Measurements from ENCODE around the gene LGR6. TPM values are rescaled to one million over a fixed set of nuclear protein-coding genes. Genes with fewer than 3 reads are reported as not detected.

The LGR6 gene
- total and polyA plus RNA-seq, 2 of the 8 experiments (the other 6 are each of a cell fraction or from before 2014, with no cell fraction given) = 0.50 to 1.0 TPM

DNA sequence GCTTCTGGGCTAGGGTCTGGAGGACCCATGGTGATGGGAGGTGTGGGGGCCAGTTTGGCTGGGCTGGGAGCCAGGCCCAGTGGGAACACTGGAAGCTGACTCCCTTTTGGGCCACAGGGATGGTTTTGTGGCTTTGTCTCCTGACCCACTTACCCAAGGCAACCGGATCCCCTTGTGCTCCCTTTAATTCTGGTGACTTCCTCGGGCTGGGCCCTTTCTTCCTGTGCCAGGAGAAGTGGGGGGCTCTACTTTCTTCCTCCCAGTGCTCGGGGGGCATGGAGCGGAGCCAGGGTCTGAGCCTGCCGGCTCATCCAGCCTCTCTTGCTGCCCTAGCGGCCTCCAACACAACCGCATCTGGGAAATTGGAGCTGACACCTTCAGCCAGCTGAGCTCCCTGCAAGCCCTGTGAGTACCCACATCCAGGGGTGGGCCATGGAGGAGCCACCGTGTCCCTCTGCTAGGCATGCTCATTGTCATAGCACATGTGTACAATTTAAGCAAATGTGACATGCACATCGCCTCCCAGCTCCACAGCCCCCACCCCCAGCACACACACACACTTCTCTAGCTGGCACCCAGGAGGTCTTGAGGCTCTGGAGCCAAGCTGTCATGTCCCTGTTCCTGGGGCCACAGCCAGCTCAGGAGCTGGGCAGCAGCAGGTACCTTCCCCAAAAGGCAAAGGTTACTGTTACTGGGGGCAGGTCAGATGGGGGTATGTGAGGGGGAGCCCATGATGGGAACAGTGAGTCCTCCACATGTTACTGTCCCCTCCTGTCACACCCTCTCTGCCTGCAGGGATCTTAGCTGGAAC lies 113.1 kb downstream of the LGR6 start:
- FAIRE-seq (no peak), DNase-seq (ENCODE audit: low read depth in 1 of 2, low spot score in 2 of 2) (no peak)
- no peak overlapping the region for H3K56ac ChIP-seq (replicated peaks; ENCODE audit: insufficient read length, low read depth, low read length)
- no peak overlapping the region for H3K9ac ChIP-seq (replicated peaks in 1 of 4; ENCODE audit: extremely low read depth in 1 of 4, low read depth in 3 of 4, low read length in 3 of 4)
- H2AFZ ChIP-seq (ENCODE audit: low read length) = no peak overlapping the region
- no peaks in the 10 kb centered on the region for H3K79me2 ChIP-seq (ENCODE audit: control insufficient read depth in 1 of 2, insufficient read depth in 2 of 2, low read length in 2 of 2)
- no peak overlapping the region for H3K14ac ChIP-seq (ENCODE audit: insufficient read length)
- no peak overlapping the region for H2BK20ac ChIP-seq (ENCODE audit: low read length)
- no peak overlapping the region for H2AK5ac ChIP-seq (ENCODE audit: low read depth, low read length)
- TF ChIP-seq RFX5 (IDR thresholded peaks at IDR 0.05; ENCODE audit: borderline replicate concordance, low read depth, low read length) = no peak
- no peak for TF ChIP-seq TAF1 (IDR thresholded peaks at IDR 0.05; ENCODE audit: low read depth, low read length)
- H2BK12ac ChIP-seq (ENCODE audit: low read depth, low read length) = no peak overlapping the region
- H3K23ac ChIP-seq (ENCODE audit: insufficient read length) = no peak overlapping the region
- no peaks in the 10 kb centered on the region; a peak in 1 of 7 replicates for H3K27me3 ChIP-seq (replicated peaks in 1 of 4; ENCODE audit: control insufficient read depth in 3 of 4, extremely low read depth in 1 of 4, insufficient read depth in 3 of 4, low read length in 3 of 4)
- H3K4me1 ChIP-seq (replicated peaks in 1 of 4; ENCODE audit: control insufficient read depth in 3 of 4, insufficient read depth in 4 of 4, low read length in 3 of 4) = no peaks in the 10 kb centered on the region
- no peak overlapping the region for H3K4me3 ChIP-seq (ENCODE audit: extremely low read depth in 1 of 4, insufficient read depth in 2 of 4, low read depth in 3 of 4, low read length in 4 of 4)
- no peak overlapping the region for H4K5ac ChIP-seq (ENCODE audit: insufficient read length, low read depth, low read length)
- H2BK120ac ChIP-seq (replicated peaks; ENCODE audit: low read depth, low read length) = no peak overlapping the region
- H4K8ac ChIP-seq (ENCODE audit: extremely low read depth, insufficient read depth, low read length) = no peak overlapping the region
- ChIA-PET CTCF (ENCODE audit: partially characterized antibody) (interaction anchor here (0.8 to 9.3 kb wide), 25 partner anchors 9 to 413 kb away, joined by 3 to 67 read pairs (median 5); partner anchors contain the start of gene LGR6), POLR2A (ENCODE audit: partially characterized antibody) (no interaction called here)
- H3K23me2 ChIP-seq (ENCODE audit: low read depth, low read length) = no peaks in the 10 kb centered on the region
- no peaks in the 10 kb centered on the region for H3K36me3 ChIP-seq (ENCODE audit: control insufficient read depth in 2 of 4, insufficient read depth in 4 of 4, low read length in 3 of 4)
- H3K9me3 ChIP-seq (ENCODE audit: insufficient read depth in 2 of 2, low read depth in 1 of 2, low read length in 1 of 2) = no peaks in the 10 kb centered on the region
- no peak overlapping the region for H2BK5ac ChIP-seq (ENCODE audit: low read depth, low read length)
- no peaks in the 10 kb centered on the region for H3K79me1 ChIP-seq (ENCODE audit: low read depth, low read length)
- H3K4me2 ChIP-seq (ENCODE audit: insufficient read depth in 1 of 2, low read depth in 2 of 2, low read length in 2 of 2) = no peak overlapping the region
- H3K4ac ChIP-seq (replicated peaks; ENCODE audit: insufficient read length, low read depth, low read length) = no peak overlapping the region
- no peak overlapping the region for H3K27ac ChIP-seq (ENCODE audit: low read depth, low read length)
- no peak overlapping the region for H4K91ac ChIP-seq (replicated peaks; ENCODE audit: insufficient read length, low read length)
- H2BK15ac ChIP-seq (ENCODE audit: low read length) = no peak overlapping the region
- H3K18ac ChIP-seq (ENCODE audit: extremely low read depth, low read length) = no peak overlapping the region
- WGBS, 2 experiments (ENCODE audit: extremely low coverage in 1 of 2, insufficient coverage in 1 of 2, insufficient read length in 1 of 2, insufficient replicate concordance in 2 of 2, low coverage in 1 of 2, low lambda C conversion rate in 2 of 2, missing lambda C conversion rate in 1 of 2) = 87% methylated on average over 5 of the region's 9 CpGs; no CpG with 5 or more reads in 1 of the 2 experiments
- H4K20me1 ChIP-seq (replicated peaks in 1 of 2; ENCODE audit: control insufficient read depth in 1 of 2, insufficient read depth in 2 of 2, low read length in 2 of 2) = no peaks in the 10 kb centered on the region
